ENCODE data around the gene PNMA3. TPM values are rescaled to one million over a fixed set of nuclear protein-coding genes. Genes with fewer than 3 reads are reported as not detected.

PNMA3 gene
- total RNA-seq, 2 experiments from 2014 or later, result 1.4 to 1.9 TPM

Other genes with a start within 250 kb of the PNMA3 start
- gene CETN2, start 225.7 kb upstream of the PNMA3 start, total RNA-seq, result 10 to 100 TPM; 10.2 to 11.0 TPM
- gene NSDHL, start 225.4 kb upstream of the PNMA3 start, total RNA-seq, result 10 to 100 TPM; 21.3 to 21.6 TPM
- 1 to 10 TPM; 1.3 to 1.5 TPM for gene ZNF185, start 158.4 kb upstream of the PNMA3 start, total RNA-seq
- gene PNMA5, start 62.4 kb upstream of the PNMA3 start, total RNA-seq, result not detected
- 1 to 10 TPM; 2.0 to 2.1 TPM for gene PNMA6A, start 16.0 kb downstream of the PNMA3 start, total RNA-seq
- gene MAGEA1, start 122.8 kb downstream of the PNMA3 start, total RNA-seq, result not detected

Data from activated naive CD8-positive, alpha-beta T cell treated with anti-CD3 and anti-CD28 coated beads for 36 hours (primary cell).